Uterus (tissue), 4 donors: ENCODE data around the gene PABPN1L. TPM values are rescaled to one million over a fixed set of nuclear protein-coding genes. Genes with fewer than 3 reads are reported as not detected.

Experiments
- DNase-seq, 2 donors: peaks; one replicate each; pipeline ENCODE4 v3.0.0-alpha.2; 2019 to 2020
- H3K27ac ChIP-seq, 2 donors: fragments of 200-600 bp; sonication (generic); 1 replicate in 1 of 2; 2 replicates in 1 of 2; pipeline ENCODE4 v1.5.1; 2016 to 2018
- H3K27me3 ChIP-seq, 2 donors: fragments of 200-600 bp; sonication (generic); one replicate each; pipeline ENCODE4 v1.5.1; 2018 to 2019; ENCODE audit warnings: control low read depth in 1 of 2
- H3K36me3 ChIP-seq, 2 donors: fragments of 200-600 bp; sonication (generic); one replicate each; pipeline ENCODE4 v1.5.1; 2019; ENCODE audit warnings: control low read depth in 1 of 2
- H3K4me1 ChIP-seq, 2 donors: fragments of 200-600 bp; sonication (generic); one replicate each; pipeline ENCODE4 v1.5.1; 2018 to 2019; ENCODE audit warnings: control low read depth in 1 of 2
- H3K4me3 ChIP-seq, 2 donors: fragments of 200-600 bp; sonication (generic); 1 replicate in 1 of 2; 2 replicates in 1 of 2; pipeline ENCODE4 v1.5.1; 2018 to 2019; ENCODE audit warnings: mild to moderate bottlenecking in 1 of 2
- H3K9me3 ChIP-seq, 2 donors: fragments of 200-600 bp; sonication (generic); one replicate each; pipeline ENCODE4 v1.5.1; 2019; ENCODE audit warnings: control low read depth in 1 of 2
- POLR2A ChIP-seq, 2 donors: fragments of 450-650 bp; IDR thresholded peaks; one replicate each; pipeline ENCODE4 v1.6.1; 2016; ENCODE audit warnings: antibody characterized with exemption in 2 of 2, mild to moderate bottlenecking in 1 of 2, moderate library complexity in 1 of 2
- intact Hi-C: fragments of 100-400 bp; cut with DNase I; formaldehyde crosslinking; loops from one replicate; pipeline ENCODE4 v1.15.1; 2023; ENCODE audit warnings: low total_unique reads
- total RNA-seq, 4 donors: library from RNA; depleted of rRNA in 3 of 4; stranded (reverse); fragments of >200 nt in 3 of 4; gene quantifications; one replicate each; pipeline versions ENCODE4 v1.1.0 to v1.2.4, GENCODE V29; 2014 to 2023
- TF ChIP-seq, protein P1 (sequence below), 4 experiments: fragments of 200-600 bp in 2 of 4; fragments of 450-650 bp in 2 of 4; sonication (generic) in 2 of 4; IDR thresholded peaks; one replicate each; pipeline ENCODE4 v1.5.1; 2016 to 2019; ENCODE audit warnings: antibody characterized with exemption in 4 of 4, mild to moderate bottlenecking in 2 of 4, moderate library complexity in 1 of 4
- donor health status: DM: yes; HTN: yes; CAD: no.

PABPN1L gene
- total RNA-seq, 4 donors from 2014 or later: not detected

DNA sequence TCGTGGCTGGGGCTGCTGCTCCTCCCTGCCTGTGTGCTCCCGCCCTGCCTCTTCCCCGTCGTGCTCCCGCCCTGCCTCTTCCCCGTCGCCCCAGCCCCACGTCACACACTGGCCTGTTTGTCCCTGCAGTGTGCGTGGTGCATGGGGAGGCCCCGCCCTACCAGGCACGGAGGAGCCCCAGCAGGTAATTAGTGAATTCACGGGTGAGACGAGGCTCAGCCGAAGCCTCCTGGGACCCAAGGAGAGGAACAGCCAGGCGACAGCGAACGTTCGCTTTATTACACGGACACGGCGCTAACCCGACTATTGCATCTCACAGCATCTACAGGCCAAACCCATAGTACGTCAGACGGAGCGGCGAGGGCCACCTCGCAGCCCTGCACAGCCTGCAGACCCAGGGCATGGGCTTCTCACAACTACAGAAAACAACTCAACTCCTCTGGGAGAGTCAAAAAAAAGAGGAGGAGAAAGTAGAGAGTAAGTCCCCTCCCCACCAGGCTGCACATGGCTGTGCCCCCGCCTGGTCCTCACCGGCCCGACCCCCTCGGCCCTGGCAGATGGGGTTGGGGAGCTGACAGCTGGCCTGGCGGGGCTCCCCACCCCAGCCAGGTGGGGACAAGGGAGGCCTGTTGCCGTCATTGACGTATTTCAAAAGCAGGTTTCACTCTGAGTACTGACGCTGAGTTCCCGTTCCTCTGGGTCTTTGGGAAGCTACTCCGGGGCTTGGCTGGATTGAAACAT lies 4.3 kb upstream of the PABPN1L start:
- no peak for TF ChIP-seq POLR2A (IDR thresholded peaks at IDR 0.05)
- no peaks in the 10 kb centered on the region for H3K9me3 ChIP-seq
- H3K36me3 ChIP-seq: no peaks in the 10 kb centered on the region
- H3K27ac ChIP-seq: no peak overlapping the region
- no peaks in the 10 kb centered on the region for H3K4me1 ChIP-seq
- no peak for DNase-seq
- intact Hi-C loops: no loop called here
- no peak overlapping the region for H3K4me3 ChIP-seq
- H3K27me3 ChIP-seq: no peaks in the 10 kb centered on the region

DNA sequence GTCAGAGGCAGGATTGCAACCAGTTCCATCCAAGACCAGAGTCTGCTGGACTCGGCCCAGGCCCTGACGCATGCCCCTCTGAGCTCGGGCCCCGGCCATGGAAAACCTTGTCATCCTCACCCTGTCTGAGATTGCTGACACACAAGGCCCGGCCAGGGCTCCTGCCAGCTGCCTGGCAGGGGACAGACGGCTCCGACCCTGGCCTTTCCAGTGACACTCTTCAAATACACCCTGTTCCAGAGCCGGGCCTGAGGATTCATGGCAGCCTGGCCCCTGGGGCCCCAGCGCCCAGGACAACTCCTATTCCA lies 3.2 kb upstream of the PABPN1L start:
- Histone ChIP-seq H3K4me1 (no peaks in the 10 kb centered on the region), H3K9me3 (no peaks in the 10 kb centered on the region), H3K27me3 (no peaks in the 10 kb centered on the region), H3K4me3 (no peak overlapping the region), H3K36me3 (no peaks in the 10 kb centered on the region), H3K27ac (no peak overlapping the region)
- DNase-seq: no peak
- TF ChIP-seq, protein P1, sequence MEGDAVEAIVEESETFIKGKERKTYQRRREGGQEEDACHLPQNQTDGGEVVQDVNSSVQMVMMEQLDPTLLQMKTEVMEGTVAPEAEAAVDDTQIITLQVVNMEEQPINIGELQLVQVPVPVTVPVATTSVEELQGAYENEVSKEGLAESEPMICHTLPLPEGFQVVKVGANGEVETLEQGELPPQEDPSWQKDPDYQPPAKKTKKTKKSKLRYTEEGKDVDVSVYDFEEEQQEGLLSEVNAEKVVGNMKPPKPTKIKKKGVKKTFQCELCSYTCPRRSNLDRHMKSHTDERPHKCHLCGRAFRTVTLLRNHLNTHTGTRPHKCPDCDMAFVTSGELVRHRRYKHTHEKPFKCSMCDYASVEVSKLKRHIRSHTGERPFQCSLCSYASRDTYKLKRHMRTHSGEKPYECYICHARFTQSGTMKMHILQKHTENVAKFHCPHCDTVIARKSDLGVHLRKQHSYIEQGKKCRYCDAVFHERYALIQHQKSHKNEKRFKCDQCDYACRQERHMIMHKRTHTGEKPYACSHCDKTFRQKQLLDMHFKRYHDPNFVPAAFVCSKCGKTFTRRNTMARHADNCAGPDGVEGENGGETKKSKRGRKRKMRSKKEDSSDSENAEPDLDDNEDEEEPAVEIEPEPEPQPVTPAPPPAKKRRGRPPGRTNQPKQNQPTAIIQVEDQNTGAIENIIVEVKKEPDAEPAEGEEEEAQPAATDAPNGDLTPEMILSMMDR (IDR thresholded peaks at IDR 0.05): no peak
- TF ChIP-seq POLR2A (IDR thresholded peaks at IDR 0.05): no peak
- intact Hi-C loops: no loop called here

DNA sequence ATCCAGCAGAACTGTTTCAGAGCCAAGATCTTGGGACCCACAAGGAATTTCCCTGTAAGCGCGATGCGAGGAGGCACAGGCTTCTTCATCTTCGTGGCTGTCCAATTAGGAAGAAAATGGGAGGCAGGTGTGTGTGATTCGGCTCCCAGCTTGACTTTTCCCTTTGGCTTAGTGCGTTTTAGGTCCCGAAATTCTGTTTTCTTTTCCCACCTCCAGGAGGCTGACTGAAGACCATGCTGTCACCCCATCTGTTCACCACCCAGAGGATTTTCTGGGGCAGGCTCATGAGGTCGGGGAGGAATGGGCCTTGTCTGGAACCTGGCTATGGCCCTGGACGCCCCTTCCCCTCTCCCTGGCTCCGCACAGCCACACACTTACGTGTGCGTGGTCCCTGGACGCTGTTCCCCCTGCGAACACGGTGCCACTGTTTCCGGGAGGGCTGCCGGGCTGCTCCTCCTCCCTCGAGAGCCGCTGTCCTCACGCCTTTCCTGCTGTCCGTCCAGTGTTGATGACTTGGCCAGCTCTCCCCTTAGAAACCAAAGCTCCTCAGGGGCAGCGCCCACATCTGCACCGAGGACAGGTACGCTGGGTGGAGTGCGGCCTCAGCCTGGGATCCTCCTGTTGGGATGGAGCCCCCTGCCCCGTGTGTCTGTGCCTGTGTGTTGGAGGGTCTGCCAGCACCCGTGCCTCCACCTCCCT lies 2.7 kb upstream of the PABPN1L start:
- intact Hi-C loops: no loop called here
- Histone ChIP-seq H3K9me3 (no peaks in the 10 kb centered on the region), H3K36me3 (no peaks in the 10 kb centered on the region), H3K4me1 (no peaks in the 10 kb centered on the region), H3K27me3 (no peaks in the 10 kb centered on the region), H3K4me3 (no peak overlapping the region), H3K27ac (no peak overlapping the region)
- no peak for TF ChIP-seq POLR2A (IDR thresholded peaks at IDR 0.05)
- TF ChIP-seq, protein P1 (IDR thresholded peaks at IDR 0.05): no peak
- no peak for DNase-seq

GRCh38 chr16:88867581-88868246 lies 1.3 kb upstream of the PABPN1L start:
- H3K27me3 ChIP-seq: no peaks in the 10 kb centered on the region
- TF ChIP-seq, protein P1 (IDR thresholded peaks at IDR 0.05): no peak
- TF ChIP-seq POLR2A (IDR thresholded peaks at IDR 0.05): no peak
- no peaks in the 10 kb centered on the region for H3K9me3 ChIP-seq
- no peak overlapping the region for H3K4me3 ChIP-seq
- intact Hi-C loops: no loop called here
- H3K4me1 ChIP-seq: no peaks in the 10 kb centered on the region
- H3K27ac ChIP-seq: no peak overlapping the region
- H3K36me3 ChIP-seq: no peaks in the 10 kb centered on the region
- DNase-seq: no peak

DNA sequence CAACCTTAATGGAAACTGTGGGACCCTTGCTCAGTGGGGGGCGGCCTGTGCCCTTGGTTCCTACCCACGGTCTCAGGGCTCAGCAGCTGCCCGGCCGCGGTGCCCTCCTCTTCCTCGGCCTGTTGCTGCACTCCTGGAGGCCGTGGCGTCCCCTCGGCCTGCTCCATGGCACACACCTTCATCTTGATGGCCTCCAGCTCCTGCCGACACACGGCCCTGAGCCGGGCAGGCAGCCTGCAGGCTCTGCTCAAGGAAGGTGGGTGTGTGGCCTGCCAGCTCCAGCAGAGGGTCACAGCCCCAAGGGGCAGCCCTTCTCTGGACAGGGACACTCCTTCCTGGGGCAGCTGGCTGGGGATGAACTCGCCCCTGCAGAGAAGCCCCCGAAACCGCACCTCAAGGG lies 718 bp downstream of the PABPN1L start:
- intact Hi-C loops: no loop called here
- Histone ChIP-seq H3K27ac (no peak overlapping the region), H3K36me3 (no peaks in the 10 kb centered on the region), H3K4me1 (no peaks in the 10 kb centered on the region), H3K9me3 (no peaks in the 10 kb centered on the region), H3K4me3 (no peak overlapping the region), H3K27me3 (no peaks in the 10 kb centered on the region)
- TF ChIP-seq, protein P1 (IDR thresholded peaks at IDR 0.05): no peak
- no peak for TF ChIP-seq POLR2A (IDR thresholded peaks at IDR 0.05)
- no peak for DNase-seq
